HepG2 (cell line): ENCODE measurements around the gene SMARCB1. TPM values are rescaled to one million over a fixed set of nuclear protein-coding genes. Genes with fewer than 3 reads are reported as not detected.
A peak's percentile ranks its signal among the peaks of the same experiment; 100 is the strongest.

ENCODE experiments used
- ATAC-seq: fragments of 200-7000 bp; cut with Tn5 transposase; 3 replicates; pipeline ENCODE4 v1.9.1; 2020; ENCODE audit warnings: mild to moderate bottlenecking, moderate library complexity
- BruUV-seq: library from RNA; stranded (reverse); fragments of 400-500 nt; replicated peaks from 2 replicates; lab custom pipeline; 2021; lab: Mats Ljungman, UMichigan
- CTCF ChIA-PET: fragments of 300-600 bp; formaldehyde crosslinking; extraction: SDS; loops from one replicate; lab custom pipeline; 2021; ENCODE audit warnings: low total read pairs, inconsistent platforms, low intra/inter-chr PET ratio; lab: Yijun Ruan, JAX
- POLR2A ChIA-PET: fragments of 350-600 bp; sonication (Branson Sonifier 250); formaldehyde crosslinking; loops from one replicate; lab custom pipeline; 2020; ENCODE audit warnings: antibody characterized with exemption, inconsistent platforms; lab: Yijun Ruan, JAX
- DNase-seq: peaks from one replicate; pipeline ENCODE4 v3.0.0-alpha.2; 2015; ENCODE audit warnings: low spot score
- FAIRE-seq: peaks from 3 replicates; lab custom pipeline; 2011; peaks lifted over from hg19 to GRCh38; lab: Jason Lieb, UNC
- H2AFZ ChIP-seq: one replicate; pipeline ENCODE4 v1.6.1; 2011; ENCODE audit warnings: low read length, inconsistent platforms
- H3K27ac ChIP-seq: fragments of 300-600 bp; 3 replicates; pipeline ENCODE4 v1.8.0; 2011; ENCODE audit warnings: mixed run types, mild to moderate bottlenecking, mixed read lengths, low read length, inconsistent platforms; ENCODE audit not compliant: insufficient read depth; ENCODE audit errors: extremely low read length
- H3K27me3 ChIP-seq, 2 experiments: fragments of 200-600 bp in 1 of 2; 2 replicates in 1 of 2; 3 replicates in 1 of 2; pipeline versions ENCODE4 v1.6.0 to v1.8.0; 2011; ENCODE audit warnings: low read length in 2 of 2, mild to moderate bottlenecking in 2 of 2, moderate library complexity in 2 of 2, inconsistent platforms in 1 of 2; ENCODE audit not compliant: insufficient read depth in 2 of 2, control insufficient read depth in 1 of 2
- H3K36me3 ChIP-seq, 2 experiments: fragments of 200-600 bp in 1 of 2; replicated peaks in 1 of 2; 2 replicates in 1 of 2; 3 replicates in 1 of 2; pipeline versions ENCODE4 v1.5.1 to v1.8.0; 2011; ENCODE audit warnings: low read length in 2 of 2, inconsistent platforms in 1 of 2; ENCODE audit not compliant: insufficient read depth in 2 of 2, control insufficient read depth in 1 of 2
- H3K4me1 ChIP-seq: 2 replicates; pipeline ENCODE4 v1.5.1; 2012; ENCODE audit warnings: low read length, inconsistent platforms; ENCODE audit not compliant: insufficient read depth
- H3K4me2 ChIP-seq: 2 replicates; pipeline ENCODE4 v1.6.0; 2011; ENCODE audit warnings: low read depth, low read length, inconsistent platforms
- H3K4me3 ChIP-seq, 3 experiments: fragments of 200-600 bp in 1 of 3; sonication (generic), shearing (Covaris generic) in 1 of 3; replicated peaks in 1 of 3; 2 replicates each; pipeline ENCODE4 v1.5.1; 2011 to 2016; ENCODE audit warnings: low read length in 3 of 3, inconsistent platforms in 2 of 3, low read depth in 2 of 3, mild to moderate bottlenecking in 2 of 3, control low read depth in 1 of 3, mixed read lengths in 1 of 3; ENCODE audit not compliant: insufficient read depth in 1 of 3
- H3K79me2 ChIP-seq: one replicate; pipeline ENCODE4 v1.6.1; 2011; ENCODE audit warnings: low read length, inconsistent platforms; ENCODE audit not compliant: insufficient read depth
- H3K9ac ChIP-seq: 2 replicates; pipeline ENCODE4 v1.6.0; 2011; ENCODE audit warnings: mild to moderate bottlenecking, low read depth, low read length, inconsistent platforms; ENCODE audit not compliant: insufficient read depth
- H3K9me3 ChIP-seq: 2 replicates; pipeline ENCODE4 v1.5.1; 2012; ENCODE audit warnings: mild to moderate bottlenecking, low read length
- H4K20me1 ChIP-seq: 2 replicates; pipeline ENCODE4 v1.6.0; 2011; ENCODE audit warnings: inconsistent platforms, mild to moderate bottlenecking, low read length, moderate library complexity; ENCODE audit not compliant: insufficient read depth
- HIC2 ChIP-seq: sonication (generic); formaldehyde crosslinking; IDR thresholded peaks from 2 replicates; pipeline ENCODE4 v1.9.0; 2022; ENCODE audit warnings: low read depth, missing genetic modification reagents
- HNRNPK ChIP-seq: fragments of 200-400 bp; formaldehyde crosslinking; IDR thresholded peaks from 2 replicates; pipeline ENCODE4 v1.6.1; 2018; ENCODE audit warnings: low read length, low read depth, moderate library complexity, mild to moderate bottlenecking; ENCODE audit not compliant: poor library complexity, severe bottlenecking
- IKZF1 ChIP-seq: fragments of 450-650 bp; IDR thresholded peaks from 2 replicates; pipeline ENCODE4 v1.7.1; 2016
- SMYD3 ChIP-seq: sonication (generic); formaldehyde crosslinking; IDR thresholded peaks from 2 replicates; pipeline ENCODE4 v1.8.1; 2023; ENCODE audit warnings: mild to moderate bottlenecking, missing genetic modification reagents
- ZBTB33 ChIP-seq: sonication (generic); formaldehyde crosslinking; IDR thresholded peaks from 2 replicates; pipeline ENCODE4 v1.4.0; 2020; ENCODE audit warnings: missing genetic modification reagents
- ZNF644 ChIP-seq: IDR thresholded peaks from 2 replicates; pipeline ENCODE4 v1.6.1; 2016; ENCODE audit warnings: low read depth
- ZNF788 ChIP-seq: sonication (generic); formaldehyde crosslinking; IDR thresholded peaks from 2 replicates; pipeline ENCODE4 v1.5.0; 2020; ENCODE audit warnings: mild to moderate bottlenecking, missing genetic modification reagents, borderline replicate concordance
- WGBS: methylation state at CpG from one replicate; pipeline ENCODE4 v1.1.6; 2017; ENCODE audit warnings: low lambda C conversion rate; 5-methylcytosine and 5-hydroxymethylcytosine counted together
- in situ Hi-C: cut with HindIII; loops from 2 replicates; pipeline ENCODE4 v1.10.0; 2017; ENCODE audit warnings: low pct_unique_long_range_greater_than_20kb; ENCODE audit not compliant: extremely low pct_ligation_motif_present
- intact Hi-C: fragments of 100-400 bp; cut with micrococcal nuclease; formaldehyde crosslinking; loops from one replicate; pipeline ENCODE4 v1.10.0; 2022; ENCODE audit not compliant: unreplicated experiment
- polyA plus RNA-seq, 8 experiments: library from polyadenylated mRNA; depleted of rRNA in 3 of 8; stranded (reverse) in 7 of 8; unstranded in 1 of 8; fragments of >200 nt; fragmentation: Illumina TruSeq in 4 of 8; extraction: Trizol in 4 of 8; gene quantifications; 2 replicates each; pipeline versions ENCODE4 v1.2.1 to v1.2.3, GENCODE V29; 2011 to 2016; ENCODE audit warnings: low read depth in 4 of 8, missing spikeins in 1 of 8, mixed read lengths in 1 of 8; ENCODE audit not compliant: insufficient read depth in 1 of 8
- total RNA-seq, 5 experiments: library from RNA; depleted of rRNA; stranded (reverse); fragments of >200 nt; fragmentation: Illumina TruSeq; extraction: Trizol; gene quantifications; 2 replicates each; pipeline ENCODE4 v1.2.3, GENCODE V29; 2016; ENCODE audit warnings: low read depth in 1 of 5

Gene SMARCB1
- total and polyA plus RNA-seq, 2 of the 13 experiments (the other 11 are each of a cell fraction or from before 2014, with no cell fraction given): 74.0 to 166 TPM

- Histone ChIP-seq H3K27ac (no peak overlapping the region), H3K79me2 (peaks cover 43% of the 10 kb centered on the region), H3K9me3 (no peaks in the 10 kb centered on the region), H3K9ac (no peak overlapping the region), H3K4me1 (peaks cover 19% of the 10 kb centered on the region), H2AFZ (no peak overlapping the region), H3K27me3 (no peaks in the 10 kb centered on the region), H3K4me2 (no peak overlapping the region), H3K36me3 (peaks cover 20 to 55% of the 10 kb centered on the region in 2 experiments), H4K20me1 (peaks cover 16% of the 10 kb centered on the region; the same call in 1 of the 2 replicates), H3K4me3 (no peak overlapping the region)
- WGBS: 100% methylated on average over 1 of the region's 8 CpGs
- BruUV-seq: no TSS peak
- ATAC-seq: no peak
- TF ChIP-seq HIC2 (CRISPR knock-in tag) (no peak), ZBTB33 (peak; percentile 99)
- no peak for FAIRE-seq
- in situ Hi-C loops (no loop called here), intact Hi-C loops (no loop called here)
- POLR2A ChIA-PET: interaction anchor here (1.4 kb wide), 1 partner anchor 19 kb away, joined by 5 read pairs; no protein-coding TSS in a partner anchor
- CTCF ChIA-PET: no interaction called here
- no peak for DNase-seq
These were observed 6.6 kb downstream of the SMARCB1 start for GRCh38 chr22:23793326-23793725.

- Histone ChIP-seq H3K4me2 (no peak overlapping the region), H3K36me3 (peaks cover 25 to 72% of the 10 kb centered on the region in 2 experiments), H2AFZ (no peak overlapping the region), H3K27me3 (no peaks in the 10 kb centered on the region), H3K4me3 (no peak overlapping the region), H3K4me1 (no peaks in the 10 kb centered on the region), H3K79me2 (peaks cover 15% of the 10 kb centered on the region), H3K9me3 (no peaks in the 10 kb centered on the region), H4K20me1 (no peaks in the 10 kb centered on the region), H3K9ac (no peak overlapping the region)
- ATAC-seq (no peak), DNase-seq (no peak), FAIRE-seq (no peak)
- 97% methylated on average over 5 of the region's 5 CpGs for WGBS
- no TSS peak for BruUV-seq
- intact Hi-C loops: no loop called here
- POLR2A ChIA-PET: no interaction called here
- TF ChIP-seq IKZF1 (no peak), HNRNPK (no peak), ZNF788 (CRISPR knock-in tag) (no peak), SMYD3 (CRISPR knock-in tag) (no peak), ZNF644 (no peak)
- TF ChIP-seq, all 625 proteins: peak for 0
- H3K27ac ChIP-seq: no peak overlapping the region
- CTCF ChIA-PET: no interaction called here
- in situ Hi-C loops: no loop called here
These were observed 9.7 kb downstream of the SMARCB1 start for GRCh38 chr22:23796461-23796860.
